HFF-Myc (cell line): ENCODE data around the gene HOXA1.
A peak's percentile ranks its signal among the peaks of the same experiment; 100 is the strongest.

Source experiments
- DNase-seq: peaks from one replicate; pipeline ENCODE4 v3.0.0-alpha.2; 2011; ENCODE audit warnings: low read depth; ENCODE audit errors: extremely low read depth
- H3K4me3 ChIP-seq: replicated peaks from 2 replicates; pipeline ENCODE4 v1.5.1; 2011; ENCODE audit warnings: low read depth, mild to moderate bottlenecking, control low read depth, low read length
- CTCF ChIP-seq: IDR thresholded peaks from 2 replicates; pipeline ENCODE4 v1.5.1; 2012; ENCODE audit warnings: mild to moderate bottlenecking, low read depth, low read length, control low read depth; ENCODE audit errors: missing control alignments

HOXA1 gene

GRCh38 chr7:27142580-27143022, 46.8 kb upstream of the HOXA1 start:
- peak overlapping the region; percentile 41 for H3K4me3 ChIP-seq
- no peak for DNase-seq
- no peak for TF ChIP-seq CTCF

- peak overlapping the region; percentile 41; the same call in 1 of the 2 replicates for H3K4me3 ChIP-seq
- no peak for DNase-seq
- no peak for TF ChIP-seq CTCF
These were observed 46.3 kb upstream of the HOXA1 start for GRCh38 chr7:27141923-27142579.

DNA sequence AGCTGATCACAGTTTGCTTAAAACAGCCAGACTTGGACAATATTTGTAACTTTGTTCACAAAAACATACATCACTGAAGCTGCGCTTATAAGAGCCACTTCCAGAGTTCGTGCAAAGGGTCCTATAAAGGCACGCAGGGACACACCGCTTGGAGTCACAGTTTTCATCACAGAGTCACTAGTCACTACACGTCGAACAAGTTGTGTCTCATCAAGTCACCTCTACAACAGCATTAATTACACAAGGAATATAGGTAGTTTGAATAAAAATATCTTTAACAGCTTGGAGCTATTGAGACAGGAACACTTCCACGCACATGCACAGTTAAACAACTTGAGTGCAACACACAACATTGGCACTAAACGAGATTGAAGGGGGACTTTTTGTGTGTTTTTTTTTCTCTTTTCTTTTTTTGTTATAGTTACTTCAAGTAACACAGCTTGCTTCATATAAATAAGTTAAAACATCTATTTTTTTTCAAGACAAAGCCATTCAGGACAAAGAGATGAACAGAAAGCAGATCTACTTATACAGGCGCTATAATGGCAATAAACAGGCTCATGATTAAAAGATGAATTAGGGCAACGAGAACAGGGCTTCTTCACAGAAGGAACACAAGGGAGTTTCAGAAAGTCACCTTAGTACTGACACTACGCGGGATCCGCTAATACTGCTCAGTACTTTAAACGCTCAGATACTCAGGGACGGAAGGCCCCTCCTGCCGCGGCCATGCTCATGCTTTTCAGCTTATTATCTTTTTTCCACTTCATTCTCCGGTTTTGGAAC, 45.5 kb upstream of the HOXA1 start:
- TF ChIP-seq CTCF: no peak
- no peak for DNase-seq
- H3K4me3 ChIP-seq: no peak overlapping the region

- no peak for TF ChIP-seq CTCF
- no peak for DNase-seq
- H3K4me3 ChIP-seq: no peak overlapping the region
These were observed 44.5 kb upstream of the HOXA1 start for GRCh38 chr7:27140126-27140857.

DNA sequence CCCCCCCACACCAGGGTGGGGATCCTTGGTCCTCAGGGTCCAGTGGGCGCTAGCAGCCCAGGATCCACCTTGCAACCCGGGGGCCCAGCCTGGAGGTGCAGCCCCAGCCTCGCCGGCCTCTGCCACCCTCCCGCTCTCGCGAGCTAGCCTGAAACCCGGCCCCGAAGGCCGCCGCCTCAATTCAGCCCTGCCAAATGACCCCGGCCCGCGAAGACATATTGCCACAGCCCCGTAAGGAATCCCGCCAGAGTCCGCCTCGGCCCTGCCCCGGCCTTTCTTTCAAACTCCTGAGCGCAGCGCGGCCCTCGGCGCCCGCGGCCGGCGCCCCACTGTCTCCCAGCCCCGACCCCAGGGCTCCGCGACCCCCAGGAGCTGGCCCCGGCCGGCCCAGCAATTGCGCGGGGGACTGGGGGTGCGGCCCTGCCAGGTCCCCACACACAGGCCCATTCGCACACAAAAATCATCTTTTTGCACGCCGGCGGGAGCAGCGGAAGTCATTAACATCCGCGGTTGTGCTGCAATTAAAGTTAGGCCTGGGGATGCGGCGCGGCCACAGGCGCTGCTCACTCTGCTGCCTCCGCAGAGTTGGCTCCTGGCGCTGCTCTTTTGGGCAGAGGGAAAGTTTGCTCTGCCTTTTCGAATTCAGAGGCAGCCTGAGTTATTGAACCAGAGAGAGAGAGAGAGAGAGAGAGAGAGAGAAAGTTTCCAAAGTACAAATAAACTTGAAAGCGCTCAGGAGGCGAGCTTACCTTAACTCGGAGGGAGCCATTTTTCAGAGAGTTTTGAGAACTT, 43.7 kb upstream of the HOXA1 start:
- TF ChIP-seq CTCF: no peak
- no peak for DNase-seq
- H3K4me3 ChIP-seq: no peak overlapping the region

DNA sequence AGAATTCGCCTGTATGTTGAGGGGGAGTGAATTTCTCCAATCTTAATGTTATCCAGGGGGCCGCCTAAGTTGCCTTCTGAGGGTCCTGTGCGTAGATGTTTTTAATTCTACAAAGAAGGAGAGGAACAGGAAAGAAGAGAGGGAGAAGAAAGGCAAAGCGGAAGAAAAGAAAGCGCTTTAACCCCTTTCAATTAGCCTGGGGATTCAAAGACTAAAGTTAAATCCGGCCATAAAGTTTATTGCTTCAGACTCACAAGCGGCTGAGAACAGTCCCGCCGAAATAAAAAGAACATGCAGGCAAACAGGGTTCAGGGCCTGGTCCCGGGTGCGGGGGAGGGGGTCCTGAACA, 43.2 kb upstream of the HOXA1 start:
- no peak for DNase-seq
- no peak for TF ChIP-seq CTCF
- H3K4me3 ChIP-seq: no peak overlapping the region
